ENCODE results near the gene TRPM5. TPM values are rescaled to one million over a fixed set of nuclear protein-coding genes. Genes with fewer than 3 reads are reported as not detected.

Gene TRPM5
- total and polyA plus RNA-seq, 2 of the 8 experiments (the other 6 are each of a cell fraction or from before 2014, with no cell fraction given) = 0.02 TPM; not detected in 1

DNA sequence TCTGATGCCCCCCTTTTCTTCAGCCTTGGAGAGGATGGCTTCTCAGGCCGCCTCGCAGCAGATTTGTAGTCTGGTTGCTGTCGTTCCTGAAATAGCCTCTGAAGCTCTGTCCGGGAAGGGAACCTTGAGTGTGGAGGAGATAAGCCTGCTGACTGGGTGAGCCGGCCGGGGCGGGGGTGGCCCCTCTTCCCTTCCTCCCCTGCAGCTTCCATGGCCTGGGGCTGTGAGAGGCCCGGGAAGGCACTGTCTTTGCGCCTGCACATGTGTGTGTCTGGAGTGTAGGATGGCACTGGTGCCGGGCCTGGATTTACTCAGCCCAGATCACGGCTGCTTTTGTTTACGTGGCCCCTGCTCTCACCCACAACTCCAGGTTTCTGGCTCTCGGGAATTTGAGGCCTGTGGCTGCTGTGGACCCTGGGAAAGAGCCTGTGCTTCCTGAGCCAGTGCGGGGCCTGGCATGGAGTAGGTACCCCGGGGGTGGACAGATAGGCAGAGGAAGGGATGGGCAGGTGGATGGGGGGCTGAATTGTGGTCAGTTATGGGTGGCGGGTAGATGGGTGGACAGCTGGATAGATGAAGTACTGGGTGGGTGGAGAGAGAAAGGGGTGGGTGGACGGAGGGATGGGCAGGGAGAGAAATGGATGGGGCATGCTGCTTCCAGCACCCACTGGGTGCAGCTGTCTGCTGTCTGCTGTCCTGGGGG lies 17.1 kb upstream of the TRPM5 start:
- H3K27me3 ChIP-seq (replicated peaks in 1 of 4; ENCODE audit: control insufficient read depth in 3 of 4, extremely low read depth in 1 of 4, insufficient read depth in 3 of 4, low read length in 3 of 4) = peaks cover 0 to 23% (median 9%) of the 10 kb centered on the region in 4 experiments; a peak in 6 of 7 replicates
- no peak overlapping the region for H3K4me3 ChIP-seq (ENCODE audit: extremely low read depth in 1 of 4, insufficient read depth in 2 of 4, low read depth in 3 of 4, low read length in 4 of 4)
- no peaks in the 10 kb centered on the region for H3K36me3 ChIP-seq (ENCODE audit: control insufficient read depth in 2 of 4, insufficient read depth in 4 of 4, low read length in 3 of 4)
- H3K4me2 ChIP-seq (ENCODE audit: insufficient read depth in 1 of 2, low read depth in 2 of 2, low read length in 2 of 2) = no peak overlapping the region
- WGBS, 2 experiments (ENCODE audit: extremely low coverage in 1 of 2, insufficient coverage in 1 of 2, insufficient read length in 1 of 2, insufficient replicate concordance in 2 of 2, low coverage in 1 of 2, low lambda C conversion rate in 2 of 2, missing lambda C conversion rate in 1 of 2) = 87% methylated on average over 14 of the region's 17 CpGs; no CpG with 5 or more reads in 1 of the 2 experiments
- no peak overlapping the region for H2AFZ ChIP-seq (ENCODE audit: low read length)
- H2AK5ac ChIP-seq (ENCODE audit: low read depth, low read length) = no peak overlapping the region
- no peak overlapping the region for H3K23ac ChIP-seq (ENCODE audit: insufficient read length)
- no peak for DNase-seq (ENCODE audit: low read depth in 1 of 2, low spot score in 2 of 2)
- H3K23me2 ChIP-seq (ENCODE audit: low read depth, low read length) = no peaks in the 10 kb centered on the region
- no peak overlapping the region for H2BK15ac ChIP-seq (ENCODE audit: low read length)
- no peak overlapping the region for H3K27ac ChIP-seq (ENCODE audit: low read depth, low read length)
- no peaks in the 10 kb centered on the region for H4K20me1 ChIP-seq (replicated peaks in 1 of 2; ENCODE audit: control insufficient read depth in 1 of 2, insufficient read depth in 2 of 2, low read length in 2 of 2)
- H2BK120ac ChIP-seq (replicated peaks; ENCODE audit: low read depth, low read length) = no peak overlapping the region
- H2BK12ac ChIP-seq (ENCODE audit: low read depth, low read length) = no peak overlapping the region
- no peak overlapping the region for H3K14ac ChIP-seq (ENCODE audit: insufficient read length)
- FAIRE-seq = no peak
- H4K5ac ChIP-seq (ENCODE audit: insufficient read length, low read depth, low read length) = no peak overlapping the region
- ChIA-PET CTCF (ENCODE audit: partially characterized antibody) (interaction anchor here (0.6 kb wide), 1 partner anchor 43 kb away, joined by 3 read pairs; no protein-coding TSS in a partner anchor), POLR2A (ENCODE audit: partially characterized antibody) (no interaction called here)
- no peaks in the 10 kb centered on the region for H3K4me1 ChIP-seq (replicated peaks in 1 of 4; ENCODE audit: control insufficient read depth in 3 of 4, insufficient read depth in 4 of 4, low read length in 3 of 4)
- no peak overlapping the region for H3K18ac ChIP-seq (ENCODE audit: extremely low read depth, low read length)
- H3K79me1 ChIP-seq (ENCODE audit: low read depth, low read length) = no peaks in the 10 kb centered on the region
- H3K79me2 ChIP-seq (ENCODE audit: control insufficient read depth in 1 of 2, insufficient read depth in 2 of 2, low read length in 2 of 2) = no peaks in the 10 kb centered on the region
- H2BK5ac ChIP-seq (ENCODE audit: low read depth, low read length) = no peak overlapping the region
- H3K9me3 ChIP-seq (ENCODE audit: insufficient read depth in 2 of 2, low read depth in 1 of 2, low read length in 1 of 2) = no peaks in the 10 kb centered on the region
- no peak overlapping the region for H4K8ac ChIP-seq (ENCODE audit: extremely low read depth, insufficient read depth, low read length)
- no peak overlapping the region for H2BK20ac ChIP-seq (ENCODE audit: low read length)
- no peak overlapping the region for H3K56ac ChIP-seq (replicated peaks; ENCODE audit: insufficient read length, low read depth, low read length)
- no peak overlapping the region for H3K9ac ChIP-seq (replicated peaks in 1 of 4; ENCODE audit: extremely low read depth in 1 of 4, low read depth in 3 of 4, low read length in 3 of 4)
- no peak overlapping the region for H3K4ac ChIP-seq (replicated peaks; ENCODE audit: insufficient read length, low read depth, low read length)
- no peak overlapping the region for H4K91ac ChIP-seq (replicated peaks; ENCODE audit: insufficient read length, low read length)
- TF ChIP-seq HDAC2 (IDR thresholded peaks at IDR 0.05; ENCODE audit: borderline replicate concordance in 1 of 2, low read depth in 2 of 2, low read length in 2 of 2) (no peak), MAFK (IDR thresholded peaks at IDR 0.05; ENCODE audit: low read depth, low read length) (no peak), HDAC6 (IDR thresholded peaks at IDR 0.05; ENCODE audit: low read depth, low read length) (no peak), JUN (IDR thresholded peaks at IDR 0.05; ENCODE audit: low read depth, low read length) (no peak), TAF7 (optimal IDR thresholded peaks at IDR 0.05; ENCODE audit: borderline replicate concordance, low read depth, low read length) (no peak), PHF8 (conservative IDR thresholded peaks at IDR 0.05; ENCODE audit: low read depth, low read length) (no peak), ZNF274 (IDR thresholded peaks at IDR 0.05; ENCODE audit: borderline replicate concordance, extremely low read depth, low read length) (no peak), CHD1 (IDR thresholded peaks at IDR 0.05; ENCODE audit: low read depth, low read length) (no peak), YY1 (IDR thresholded peaks at IDR 0.05; ENCODE audit: low read depth, low read length) (no peak)
- TF ChIP-seq, protein P1, sequence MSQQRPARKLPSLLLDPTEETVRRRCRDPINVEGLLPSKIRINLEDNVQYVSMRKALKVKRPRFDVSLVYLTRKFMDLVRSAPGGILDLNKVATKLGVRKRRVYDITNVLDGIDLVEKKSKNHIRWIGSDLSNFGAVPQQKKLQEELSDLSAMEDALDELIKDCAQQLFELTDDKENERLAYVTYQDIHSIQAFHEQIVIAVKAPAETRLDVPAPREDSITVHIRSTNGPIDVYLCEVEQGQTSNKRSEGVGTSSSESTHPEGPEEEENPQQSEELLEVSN (IDR thresholded peaks at IDR 0.05) = no peak

Measured in H1 (cell line).